HG03520 (cell line): Measurements from ENCODE around the gene NME7.
A peak's percentile ranks its signal among the peaks of the same experiment; 100 is the strongest.
"Not testable (repeated sequence)": the region's sequence is repeated elsewhere in the genome, so short reads cannot be mapped to it uniquely, and the experiment has no call there.

Source experiments
- ATAC-seq: cut with Tn5 transposase; IDR thresholded peaks from one replicate; pipeline ENCODE4 v1.9.1; 2021; ENCODE audit warnings: mild to moderate bottlenecking, moderate library complexity; ENCODE audit not compliant: unreplicated experiment

NME7 gene

GRCh38 chr1:169133228-169133576 is 234.4 kb downstream of the NME7 start:
- ATAC-seq, result no peak

GRCh38 chr1:169132512-169133227 is 234.9 kb downstream of the NME7 start:
- ATAC-seq, result no peak

- no peak for ATAC-seq
These were observed 236.9 kb downstream of the NME7 start for GRCh38 chr1:169130683-169131082.

- ATAC-seq, result no peak
These were observed 238.3 kb downstream of the NME7 start for GRCh38 chr1:169129109-169129784.

GRCh38 chr1:169128562-169128961 is 239.0 kb downstream of the NME7 start:
- no peak for ATAC-seq

GRCh38 chr1:169127305-169127704 is 240.3 kb downstream of the NME7 start:
- no peak for ATAC-seq

- no peak for ATAC-seq
These were observed 241.3 kb downstream of the NME7 start for GRCh38 chr1:169126335-169126734.

- not testable (repeated sequence) for ATAC-seq
These were observed 242.0 kb downstream of the NME7 start for GRCh38 chr1:169125597-169125996.

GRCh38 chr1:169124459-169124858 is 243.1 kb downstream of the NME7 start:
- ATAC-seq, result no peak

GRCh38 chr1:169122976-169123375 is 244.6 kb downstream of the NME7 start:
- ATAC-seq, result no peak

GRCh38 chr1:169121146-169121923 is 246.3 kb downstream of the NME7 start:
- no peak for ATAC-seq

GRCh38 chr1:169120066-169120465 is 247.5 kb downstream of the NME7 start:
- ATAC-seq, result no peak

GRCh38 chr1:169119405-169119804 is 248.2 kb downstream of the NME7 start:
- no peak for ATAC-seq

GRCh38 chr1:169118227-169118626 is 249.4 kb downstream of the NME7 start:
- ATAC-seq, result no peak

- ATAC-seq, result no peak
These were observed 250.0 kb downstream of the NME7 start for GRCh38 chr1:169117599-169117998.

GRCh38 chr1:169117014-169117413 is 250.6 kb downstream of the NME7 start:
- no peak for ATAC-seq

GRCh38 chr1:169115891-169116585 is 251.6 kb downstream of the NME7 start:
- peak; percentile 78 for ATAC-seq

GRCh38 chr1:169113613-169114119 is 253.9 kb downstream of the NME7 start:
- ATAC-seq, result no peak

GRCh38 chr1:169112241-169112640 is 255.4 kb downstream of the NME7 start:
- ATAC-seq, result no peak

GRCh38 chr1:169111472-169111871 is 256.1 kb downstream of the NME7 start:
- no peak for ATAC-seq
